GM12864 (cell line): ENCODE data around the gene GOLIM4.

Experiments used
- DNase-seq: peaks from one replicate; pipeline ENCODE4 v3.0.0-alpha.2; 2011; ENCODE audit warnings: low read depth
- H3K4me3 ChIP-seq: 2 replicates; pipeline ENCODE4 v1.5.1; 2011; ENCODE audit warnings: mild to moderate bottlenecking, low read depth, low read length, control low read depth
- TF ChIP-seq, protein P1 (sequence below): IDR thresholded peaks from 2 replicates; pipeline ENCODE4 v1.5.1; 2011; ENCODE audit warnings: low read depth, mild to moderate bottlenecking, moderate library complexity, low read length, control low read depth, inconsistent platforms; ENCODE audit errors: missing control alignments

Gene GOLIM4

DNA sequence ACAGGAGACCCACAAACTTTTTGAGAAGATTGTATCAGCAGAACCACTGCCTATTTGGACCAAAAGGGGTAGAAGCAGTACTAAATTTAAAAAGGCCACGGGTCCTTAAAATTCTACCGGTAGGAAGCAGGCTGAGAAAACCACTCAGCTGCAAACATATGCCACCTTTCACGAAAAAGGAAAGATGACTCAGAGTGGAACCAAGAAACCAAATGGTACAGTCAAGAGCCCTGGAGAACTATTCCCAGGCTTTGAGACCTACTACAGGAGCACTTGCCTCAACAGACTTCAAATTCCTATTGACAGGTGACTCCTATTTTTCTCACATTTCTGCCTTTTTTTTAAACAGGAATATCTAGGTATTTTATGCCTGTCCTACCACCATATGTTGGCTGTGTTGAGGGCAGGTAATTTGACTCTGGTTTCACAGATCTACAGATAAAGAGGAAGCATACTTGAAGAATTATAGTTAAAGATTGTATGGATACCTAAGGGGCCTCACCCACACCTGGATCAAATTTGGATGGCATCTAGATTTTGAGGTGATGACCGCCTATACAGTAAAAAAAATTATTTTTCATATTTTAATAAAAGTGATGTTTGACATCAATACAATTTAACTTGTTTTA lies 10.1 kb downstream of the GOLIM4 start:
- TF ChIP-seq, protein P1, sequence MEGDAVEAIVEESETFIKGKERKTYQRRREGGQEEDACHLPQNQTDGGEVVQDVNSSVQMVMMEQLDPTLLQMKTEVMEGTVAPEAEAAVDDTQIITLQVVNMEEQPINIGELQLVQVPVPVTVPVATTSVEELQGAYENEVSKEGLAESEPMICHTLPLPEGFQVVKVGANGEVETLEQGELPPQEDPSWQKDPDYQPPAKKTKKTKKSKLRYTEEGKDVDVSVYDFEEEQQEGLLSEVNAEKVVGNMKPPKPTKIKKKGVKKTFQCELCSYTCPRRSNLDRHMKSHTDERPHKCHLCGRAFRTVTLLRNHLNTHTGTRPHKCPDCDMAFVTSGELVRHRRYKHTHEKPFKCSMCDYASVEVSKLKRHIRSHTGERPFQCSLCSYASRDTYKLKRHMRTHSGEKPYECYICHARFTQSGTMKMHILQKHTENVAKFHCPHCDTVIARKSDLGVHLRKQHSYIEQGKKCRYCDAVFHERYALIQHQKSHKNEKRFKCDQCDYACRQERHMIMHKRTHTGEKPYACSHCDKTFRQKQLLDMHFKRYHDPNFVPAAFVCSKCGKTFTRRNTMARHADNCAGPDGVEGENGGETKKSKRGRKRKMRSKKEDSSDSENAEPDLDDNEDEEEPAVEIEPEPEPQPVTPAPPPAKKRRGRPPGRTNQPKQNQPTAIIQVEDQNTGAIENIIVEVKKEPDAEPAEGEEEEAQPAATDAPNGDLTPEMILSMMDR: no peak
- DNase-seq: no peak
- H3K4me3 ChIP-seq: no peak overlapping the region

DNA sequence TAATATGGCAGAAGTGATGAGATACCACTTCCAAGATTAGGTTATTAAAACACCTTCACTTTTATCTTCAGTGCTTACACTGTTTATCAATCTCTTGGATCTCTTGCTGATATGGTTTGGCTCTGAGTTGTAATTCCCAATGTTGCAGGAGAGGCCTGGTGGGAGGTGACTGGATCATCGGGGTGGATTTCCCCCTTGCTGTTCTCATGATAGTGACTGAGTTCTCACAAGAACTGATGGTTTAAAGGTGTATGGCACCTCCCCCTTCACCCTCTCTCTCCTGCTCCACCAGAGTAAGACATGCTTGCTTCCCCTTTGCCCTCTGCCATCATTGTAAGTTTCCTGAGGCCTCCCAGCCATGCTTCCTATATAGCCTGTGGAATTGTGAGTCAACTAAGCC lies 11.8 kb downstream of the GOLIM4 start:
- H3K4me3 ChIP-seq: no peak overlapping the region
- DNase-seq: no peak
- TF ChIP-seq, protein P1: no peak

DNA sequence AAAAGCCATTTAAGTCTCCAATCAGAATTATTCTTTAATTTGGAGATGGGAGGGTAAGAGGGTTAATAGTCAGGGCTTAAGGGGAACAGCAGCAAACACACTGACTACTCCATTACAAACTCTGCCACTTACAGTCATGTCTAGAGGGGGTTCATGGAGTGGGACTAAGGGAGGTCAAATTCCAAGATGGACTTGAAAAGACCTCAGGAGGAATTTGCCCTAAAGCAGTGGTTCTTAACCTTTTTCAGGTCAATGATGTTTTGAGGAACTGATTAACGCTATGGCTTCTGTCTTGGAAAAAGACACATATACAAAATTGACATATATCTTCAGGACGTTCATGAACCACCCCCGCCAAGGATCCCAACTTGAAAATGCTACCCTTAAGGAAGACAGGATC lies 13.9 kb downstream of the GOLIM4 start:
- TF ChIP-seq, protein P1: no peak
- no peak for DNase-seq
- H3K4me3 ChIP-seq: no peak overlapping the region

DNA sequence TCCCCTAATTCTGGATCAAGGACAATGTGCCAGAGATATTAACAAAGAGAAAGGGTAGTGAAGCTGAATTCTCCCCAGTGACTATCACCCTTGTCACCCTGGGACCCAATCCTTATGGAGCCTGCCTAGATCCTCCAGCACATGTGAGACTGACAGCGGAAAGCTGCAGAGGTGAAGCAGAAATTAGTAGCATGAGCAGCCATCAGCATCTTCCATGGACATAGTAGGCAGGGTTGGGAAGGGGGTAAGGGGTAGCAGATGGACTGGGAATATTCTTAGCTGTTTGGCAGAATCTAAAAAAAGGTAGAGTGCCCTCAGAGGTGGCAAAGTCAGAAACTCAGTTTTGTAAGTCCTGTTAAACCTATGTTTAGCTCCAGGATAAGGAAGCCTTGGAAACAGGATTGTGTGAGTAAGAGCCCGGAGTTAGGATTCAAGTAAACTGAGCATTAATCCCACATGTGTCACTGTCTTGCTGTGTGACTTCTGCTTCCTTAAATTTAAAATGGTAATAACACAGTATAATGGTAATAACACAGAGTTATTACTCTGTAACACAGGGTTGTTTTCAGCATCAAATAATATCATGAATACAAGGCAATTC lies 14.5 kb downstream of the GOLIM4 start:
- DNase-seq: no peak
- no peak overlapping the region for H3K4me3 ChIP-seq
- TF ChIP-seq, protein P1: no peak

DNA sequence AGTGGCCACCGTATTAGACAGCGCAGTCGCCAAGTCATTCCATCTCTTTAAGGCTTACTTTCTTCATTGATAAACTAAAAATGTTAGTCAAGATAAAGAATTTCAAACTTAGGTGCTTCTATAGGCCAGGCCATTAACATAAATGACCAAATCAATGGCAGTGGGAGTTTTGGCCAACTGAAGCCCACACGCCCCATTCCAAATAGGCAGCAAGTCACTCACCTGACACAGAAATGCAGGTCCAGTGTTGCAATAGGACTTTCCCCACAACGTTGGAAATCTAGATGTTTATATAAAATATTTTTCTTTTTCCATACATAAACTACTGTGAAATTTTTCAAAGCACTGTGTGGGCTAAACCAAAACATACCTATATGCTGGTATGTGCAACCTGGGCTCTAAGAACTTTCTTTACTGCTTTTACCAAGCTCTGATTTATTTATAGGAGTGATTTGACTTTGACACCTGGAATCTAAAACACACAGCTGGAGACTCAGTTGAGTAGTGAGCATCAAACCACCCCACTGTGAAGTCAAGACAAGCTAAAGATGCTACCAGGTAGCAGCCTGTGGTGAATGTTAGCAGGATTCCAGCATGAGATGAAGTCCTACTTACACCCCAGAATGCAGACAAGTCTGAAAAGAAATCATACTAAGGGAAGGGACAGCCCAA lies 15.1 kb downstream of the GOLIM4 start:
- TF ChIP-seq, protein P1: no peak
- no peak overlapping the region for H3K4me3 ChIP-seq
- DNase-seq: no peak

DNA sequence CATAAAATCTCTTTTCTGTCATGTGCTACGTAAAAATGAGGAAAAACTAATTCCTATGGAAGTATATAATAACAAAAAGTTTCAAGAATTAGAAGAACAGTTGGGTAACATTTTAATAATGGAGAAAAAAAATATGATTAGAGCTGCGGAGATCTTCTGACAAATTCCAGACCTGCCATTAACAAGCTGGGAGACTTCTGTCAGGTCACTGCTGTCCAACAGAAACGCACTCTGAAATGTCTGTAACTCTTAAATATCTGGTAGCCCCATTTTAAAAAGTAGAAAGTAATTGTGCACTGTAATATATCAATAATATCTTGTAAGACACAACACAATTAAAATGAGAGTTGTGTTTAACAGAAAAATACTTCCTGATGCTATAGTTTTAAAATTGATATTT lies 15.7 kb downstream of the GOLIM4 start:
- no peak overlapping the region for H3K4me3 ChIP-seq
- no peak for DNase-seq
- TF ChIP-seq, protein P1: no peak
